HFF-Myc (cell line): ENCODE data around the gene ERG.

Experiments used
- DNase-seq: peaks from one replicate; pipeline ENCODE4 v3.0.0-alpha.2; 2011; ENCODE audit warnings: low read depth; ENCODE audit errors: extremely low read depth
- H3K4me3 ChIP-seq: replicated peaks from 2 replicates; pipeline ENCODE4 v1.5.1; 2011; ENCODE audit warnings: low read depth, mild to moderate bottlenecking, control low read depth, low read length
- TF ChIP-seq, protein P1 (sequence below): IDR thresholded peaks from 2 replicates; pipeline ENCODE4 v1.5.1; 2012; ENCODE audit warnings: mild to moderate bottlenecking, low read depth, low read length, control low read depth; ENCODE audit errors: missing control alignments

Gene ERG

DNA sequence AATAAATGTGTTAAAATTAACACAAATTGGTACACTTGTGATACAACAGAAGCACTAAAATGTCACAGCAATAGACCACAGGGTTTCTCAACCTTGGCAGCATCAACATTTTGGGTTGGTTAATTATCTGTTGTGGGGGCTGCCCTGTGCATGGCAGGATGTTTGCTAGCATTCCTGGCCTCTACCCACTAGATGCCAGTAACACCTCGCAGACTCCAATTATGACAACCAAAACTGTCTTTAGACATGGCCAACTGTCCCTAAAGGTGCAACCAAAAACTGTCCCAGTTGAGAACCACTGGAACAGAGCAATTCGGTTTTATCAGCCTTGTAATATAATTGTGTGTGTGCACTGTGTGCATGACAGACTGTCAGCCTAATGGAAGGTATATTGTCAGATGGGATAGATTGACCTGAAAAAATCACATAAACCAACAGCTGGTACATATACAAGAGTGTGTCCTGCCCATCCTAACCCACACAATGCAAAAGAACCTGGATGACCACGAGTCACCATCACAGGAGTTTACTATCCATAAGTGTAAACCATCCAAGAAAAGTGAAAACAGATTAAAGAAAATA, 13.5 kb upstream of the ERG start:
- no peak overlapping the region for H3K4me3 ChIP-seq
- TF ChIP-seq, protein P1, sequence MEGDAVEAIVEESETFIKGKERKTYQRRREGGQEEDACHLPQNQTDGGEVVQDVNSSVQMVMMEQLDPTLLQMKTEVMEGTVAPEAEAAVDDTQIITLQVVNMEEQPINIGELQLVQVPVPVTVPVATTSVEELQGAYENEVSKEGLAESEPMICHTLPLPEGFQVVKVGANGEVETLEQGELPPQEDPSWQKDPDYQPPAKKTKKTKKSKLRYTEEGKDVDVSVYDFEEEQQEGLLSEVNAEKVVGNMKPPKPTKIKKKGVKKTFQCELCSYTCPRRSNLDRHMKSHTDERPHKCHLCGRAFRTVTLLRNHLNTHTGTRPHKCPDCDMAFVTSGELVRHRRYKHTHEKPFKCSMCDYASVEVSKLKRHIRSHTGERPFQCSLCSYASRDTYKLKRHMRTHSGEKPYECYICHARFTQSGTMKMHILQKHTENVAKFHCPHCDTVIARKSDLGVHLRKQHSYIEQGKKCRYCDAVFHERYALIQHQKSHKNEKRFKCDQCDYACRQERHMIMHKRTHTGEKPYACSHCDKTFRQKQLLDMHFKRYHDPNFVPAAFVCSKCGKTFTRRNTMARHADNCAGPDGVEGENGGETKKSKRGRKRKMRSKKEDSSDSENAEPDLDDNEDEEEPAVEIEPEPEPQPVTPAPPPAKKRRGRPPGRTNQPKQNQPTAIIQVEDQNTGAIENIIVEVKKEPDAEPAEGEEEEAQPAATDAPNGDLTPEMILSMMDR = no peak
- no peak for DNase-seq

DNA sequence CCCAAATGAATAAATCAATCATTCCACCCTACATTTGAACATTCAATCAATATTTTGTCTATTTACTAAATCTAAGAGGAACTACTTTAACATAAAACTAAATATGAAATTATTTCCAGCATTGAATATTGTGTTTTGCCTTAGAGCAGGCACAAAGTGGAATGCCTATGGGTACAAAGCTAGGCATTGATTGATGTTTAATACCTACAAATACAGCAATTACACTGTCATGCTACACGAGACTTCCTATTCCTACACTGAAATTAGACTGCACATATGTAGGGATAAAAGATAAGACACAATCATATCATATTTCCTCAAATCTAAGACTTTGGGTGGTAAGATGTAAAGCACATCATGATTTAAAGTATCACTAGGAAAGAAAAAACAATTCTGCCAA, 12.9 kb upstream of the ERG start:
- no peak for DNase-seq
- no peak overlapping the region for H3K4me3 ChIP-seq
- TF ChIP-seq, protein P1 = no peak

DNA sequence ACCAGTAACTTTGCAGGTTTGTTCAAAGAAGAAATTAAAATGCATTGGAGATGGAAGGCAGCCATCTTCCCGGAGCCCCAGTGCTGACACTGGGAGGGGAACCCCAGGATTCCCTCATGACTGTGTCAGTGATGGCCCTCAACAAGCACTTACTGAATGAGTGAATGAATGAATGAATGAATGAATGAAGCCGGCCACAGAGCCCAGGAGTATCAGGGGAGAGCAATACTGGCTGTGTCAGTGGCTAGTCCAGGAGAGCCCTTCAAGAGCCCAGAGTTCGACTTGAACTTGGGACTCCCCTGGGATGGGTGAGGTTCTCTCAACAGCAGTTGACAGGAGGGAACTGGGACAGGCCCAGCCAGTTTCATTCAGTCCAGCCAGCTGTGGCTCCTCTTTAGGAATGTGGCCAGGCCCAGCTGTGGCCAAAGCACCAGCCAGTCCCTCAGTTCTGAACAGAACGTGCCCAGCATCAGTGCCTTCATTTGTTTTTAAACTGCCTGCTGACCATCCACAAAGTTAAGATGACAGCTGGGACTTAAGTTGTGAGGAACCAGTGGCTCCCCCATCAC, 9.2 kb upstream of the ERG start:
- H3K4me3 ChIP-seq = no peak overlapping the region
- DNase-seq = no peak
- TF ChIP-seq, protein P1 = no peak

DNA sequence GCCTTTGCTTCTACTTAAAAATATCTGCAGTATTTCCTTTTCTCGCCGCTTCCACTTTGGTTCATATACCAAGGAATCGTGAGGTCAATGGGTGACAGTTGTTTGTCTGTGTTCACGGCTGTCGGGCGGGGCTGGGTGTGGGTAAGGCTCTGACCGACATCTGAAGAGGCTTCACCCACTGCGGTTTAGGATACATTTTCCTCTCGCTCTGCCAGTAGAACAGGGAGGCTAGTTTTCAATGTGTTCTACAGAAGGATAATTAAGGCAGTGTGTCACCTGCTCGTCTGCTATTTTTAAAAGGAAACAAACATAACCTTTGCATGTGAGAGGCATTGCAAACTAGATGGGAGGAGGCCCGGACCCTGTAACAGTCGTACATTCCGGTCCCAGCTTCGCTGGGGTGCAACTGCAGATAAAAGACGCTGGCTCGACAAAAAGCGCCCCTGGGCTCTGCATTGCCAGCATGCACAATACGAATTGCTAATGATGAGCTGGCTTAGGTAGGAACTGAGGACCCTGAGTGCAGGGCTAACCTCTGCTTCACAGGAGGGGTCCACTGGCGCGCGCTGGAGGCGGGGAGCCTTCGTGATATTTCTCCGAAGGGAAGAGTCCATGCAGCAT, 8.5 kb upstream of the ERG start:
- no peak overlapping the region for H3K4me3 ChIP-seq
- DNase-seq = no peak
- TF ChIP-seq, protein P1 = no peak

DNA sequence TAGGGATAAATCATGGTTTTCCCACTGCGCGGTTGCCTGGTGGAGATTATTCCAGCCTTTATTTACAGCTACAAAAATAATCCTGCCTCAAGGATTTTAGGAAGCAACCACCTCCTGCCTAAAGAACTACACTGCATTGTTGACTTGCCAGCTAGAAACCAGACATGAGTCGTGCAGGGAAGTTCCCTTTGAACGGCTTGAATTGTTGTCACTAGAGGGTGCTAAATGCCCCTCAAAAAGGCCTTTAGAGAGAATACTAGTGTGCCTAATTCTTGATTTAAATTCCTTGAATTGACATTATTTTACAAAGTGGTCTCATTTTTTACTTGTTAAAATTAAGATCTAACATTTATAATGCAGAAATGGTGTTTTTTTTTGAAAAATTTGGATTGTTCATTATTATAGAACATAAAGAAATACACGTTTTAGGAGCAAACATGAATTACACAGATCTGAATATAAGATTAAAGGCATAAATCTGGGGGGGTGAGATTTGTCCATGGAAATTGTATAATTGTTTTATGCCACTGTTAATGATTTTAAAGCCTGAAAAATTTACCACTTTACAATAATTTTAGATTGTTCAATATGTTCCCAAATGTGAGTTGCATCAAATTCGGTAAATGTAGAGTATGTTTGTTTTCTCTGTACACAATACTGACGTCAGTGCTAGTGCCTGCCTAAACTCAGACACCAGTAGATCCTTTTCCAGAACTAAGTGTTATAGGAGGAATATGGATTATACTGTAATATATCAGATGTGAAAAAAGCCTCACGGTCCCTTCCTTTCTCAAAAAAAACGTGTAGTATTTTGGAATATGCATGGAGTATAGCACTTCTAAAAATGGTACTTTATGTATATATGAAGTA, 7.6 kb upstream of the ERG start:
- TF ChIP-seq, protein P1 = peak; percentile 70
- DNase-seq = peak; percentile 33
- no peak overlapping the region for H3K4me3 ChIP-seq

DNA sequence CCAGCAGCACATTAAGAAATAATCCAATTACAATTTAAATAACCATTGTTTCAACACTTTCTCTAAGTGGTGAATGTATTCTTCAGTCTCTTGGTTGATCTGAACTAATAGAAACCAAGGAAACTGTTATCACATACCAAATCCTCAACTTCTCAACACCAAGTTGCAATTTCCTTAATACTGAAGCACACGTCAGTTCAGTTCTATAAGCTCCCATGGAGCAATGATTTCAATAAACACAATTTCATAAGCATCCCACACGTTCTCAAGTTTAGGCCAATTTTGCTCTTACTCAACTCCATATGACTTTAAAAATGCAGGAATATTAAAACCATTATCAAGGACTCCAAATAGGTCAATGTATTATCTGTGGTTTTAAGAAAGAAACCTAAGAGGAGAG, 5.8 kb upstream of the ERG start:
- TF ChIP-seq, protein P1 = no peak
- H3K4me3 ChIP-seq = no peak overlapping the region
- DNase-seq = no peak
